ENCODE data around the gene IFI35.
A peak's percentile ranks its signal among the peaks of the same experiment; 100 is the strongest.
"Not testable (repeated sequence)": the region's sequence is repeated elsewhere in the genome, so short reads cannot be mapped to it uniquely, and the experiment has no call there.

IFI35 gene

DNA sequence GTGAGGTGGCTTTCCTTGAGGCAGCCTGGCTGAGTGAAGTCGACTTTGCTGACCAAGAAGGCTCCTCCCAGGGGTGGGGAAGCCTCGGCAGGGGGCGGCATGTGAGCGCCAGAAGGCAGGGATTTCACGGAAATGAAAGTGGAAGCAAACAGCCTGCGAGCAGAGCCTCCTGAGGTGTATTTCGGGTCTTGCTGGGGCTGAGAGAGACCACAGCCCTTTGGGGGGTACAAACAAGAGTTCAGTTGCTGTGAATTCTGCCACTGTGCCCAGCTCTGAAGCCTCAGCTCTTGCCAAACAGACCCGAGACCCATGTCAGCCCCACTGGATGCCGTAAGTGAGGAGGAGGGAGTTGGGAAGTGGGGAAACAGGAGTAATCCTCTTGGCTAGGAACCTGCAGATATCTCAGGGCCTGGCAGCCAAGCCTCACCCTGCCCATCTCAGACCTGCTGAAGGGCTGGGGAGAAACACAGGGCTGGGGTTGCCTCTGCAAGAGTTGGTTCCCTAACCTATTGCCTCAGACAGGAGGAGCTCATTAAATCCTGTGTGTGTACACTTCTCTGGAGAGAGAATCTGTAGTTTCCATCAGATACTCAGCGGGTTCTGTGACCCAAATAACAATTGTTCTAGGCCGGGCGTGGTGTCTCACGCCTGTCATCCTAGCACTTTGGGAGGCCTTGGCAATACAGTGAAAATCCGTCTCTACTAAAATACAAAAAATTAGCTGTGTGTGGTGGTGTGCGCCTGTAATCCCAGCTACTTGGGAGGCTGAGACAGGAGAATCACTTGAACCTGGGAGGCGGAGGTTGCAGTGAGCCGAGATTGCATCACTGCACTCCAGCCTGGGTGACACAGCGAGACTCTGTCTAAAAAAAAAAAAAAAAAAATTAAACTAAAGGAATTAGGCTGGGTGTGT, at the start of gene IFI35:
IFI35 (plus strand) TSS at position 146 of the 913 bp plus-strand sequence; CDS start at position 310, 164 bp downstream.
- DNase-seq (ENCODE audit: low read depth): no peak
- TF ChIP-seq CTCF (IDR thresholded peaks at IDR 0.05; ENCODE audit: control insufficient read depth, insufficient read depth, low read depth, low read length, missing control alignments): peak; percentile 24
- peak within 1 kb of the TSS; percentile 81 for H3K4me3 ChIP-seq (ENCODE audit: control insufficient read depth, low read depth, low read length)

DNA sequence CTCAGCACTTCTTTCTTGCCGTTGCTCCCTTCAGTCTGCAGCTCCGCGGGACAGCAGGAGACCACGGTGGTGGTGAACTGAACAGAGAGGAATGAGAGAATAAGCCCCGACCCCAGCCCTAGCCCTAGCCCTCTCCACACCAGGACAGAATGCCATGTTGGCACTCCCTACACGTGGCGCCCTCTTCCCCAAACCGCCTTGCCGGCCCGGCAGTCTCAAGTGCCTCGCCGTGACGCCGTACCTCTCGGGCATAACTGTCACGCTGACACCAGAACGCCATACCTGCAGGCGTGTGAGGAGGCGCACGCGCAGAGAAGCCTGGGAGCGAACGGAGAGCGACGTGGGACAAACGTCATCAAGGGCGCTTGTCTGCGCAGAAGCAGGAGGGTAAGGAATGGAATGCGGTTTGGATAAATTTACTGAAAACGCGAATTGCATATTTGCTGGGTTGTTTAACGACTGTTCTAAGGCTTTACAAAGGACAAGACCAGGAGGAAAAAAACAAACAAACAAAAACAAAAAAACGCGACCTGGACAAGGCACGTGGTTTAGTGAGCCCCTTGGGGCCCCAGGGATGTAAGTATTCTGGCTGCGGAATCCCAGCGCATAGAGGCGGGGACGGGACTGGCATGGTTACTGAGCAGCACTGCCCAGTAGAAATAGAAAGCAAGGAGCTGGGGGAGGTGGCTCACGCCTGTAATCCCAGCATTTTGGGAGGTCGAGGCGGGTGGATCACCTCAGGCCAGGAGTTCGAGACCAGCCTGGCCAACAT, 42.2 kb upstream of the IFI35 start, which contains the start of gene AARSD1:
AARSD1 (minus strand) TSS at position 294 of the 772 bp plus-strand sequence; CDS start at position 280, 14 bp downstream.
- peak; percentile 80 for DNase-seq (ENCODE audit: low read depth)
- H3K4me3 ChIP-seq (ENCODE audit: control insufficient read depth, low read depth, low read length): peak within 1 kb of the TSS; percentile 86
- no peak for TF ChIP-seq CTCF (IDR thresholded peaks at IDR 0.05; ENCODE audit: control insufficient read depth, insufficient read depth, low read depth, low read length, missing control alignments)

GRCh38 chr17:42967925-42968324, 38.7 kb upstream of the IFI35 start:
- H3K4me3 ChIP-seq (ENCODE audit: control insufficient read depth, low read depth, low read length): no peak overlapping the region
- TF ChIP-seq CTCF (IDR thresholded peaks at IDR 0.05; ENCODE audit: control insufficient read depth, insufficient read depth, low read depth, low read length, missing control alignments): no peak
- DNase-seq (ENCODE audit: low read depth): no peak

DNA sequence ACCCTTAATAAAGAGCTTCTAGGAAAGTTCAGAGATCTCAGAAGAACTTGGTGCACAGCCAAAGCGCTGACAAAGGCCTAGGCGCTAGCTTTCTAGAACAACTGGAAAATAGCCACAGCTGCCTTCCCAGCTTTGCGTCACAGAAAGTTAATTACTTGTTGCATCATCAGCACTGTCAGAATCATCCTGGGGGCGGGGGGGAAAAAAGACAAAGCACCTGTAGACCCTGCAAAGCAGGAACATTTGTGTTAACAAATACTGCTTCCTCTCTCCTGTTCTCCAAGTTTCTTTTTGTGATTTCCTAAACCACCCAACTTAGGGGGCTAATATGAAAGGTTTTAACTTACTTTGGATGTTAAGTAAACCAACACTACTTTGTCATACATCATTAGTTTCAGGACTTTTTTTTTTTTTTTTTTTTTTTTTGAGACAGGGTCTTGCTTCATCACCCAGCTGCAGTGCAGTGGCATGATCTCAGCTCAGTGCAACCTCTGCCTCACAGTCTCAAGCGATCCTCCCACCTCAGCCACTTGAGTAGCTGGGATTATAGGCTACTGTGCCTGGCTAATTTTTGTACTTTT, 37.5 kb upstream of the IFI35 start:
- no peak overlapping the region for H3K4me3 ChIP-seq (ENCODE audit: control insufficient read depth, low read depth, low read length)
- no peak for TF ChIP-seq CTCF (IDR thresholded peaks at IDR 0.05; ENCODE audit: control insufficient read depth, insufficient read depth, low read depth, low read length, missing control alignments)
- no peak for DNase-seq (ENCODE audit: low read depth)

DNA sequence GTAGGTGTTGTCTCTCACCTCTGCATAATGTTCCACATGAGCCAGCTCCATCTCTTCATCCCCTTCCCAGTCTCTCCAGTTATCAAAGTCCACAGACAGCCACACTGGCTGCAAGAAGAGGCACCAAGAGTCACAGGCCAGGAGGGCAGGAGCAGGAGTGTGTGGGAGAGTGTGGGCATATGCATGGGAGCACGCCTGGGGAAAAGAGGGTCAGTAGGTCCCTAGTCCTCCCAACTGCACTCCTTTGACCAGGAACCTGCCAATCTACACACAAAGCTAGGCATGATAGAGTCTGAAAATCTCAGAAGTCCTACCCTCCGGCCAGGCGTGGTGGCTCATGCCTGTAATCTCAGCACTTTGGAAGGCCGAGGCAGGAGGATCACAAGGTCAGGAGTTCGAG, 35.0 kb upstream of the IFI35 start:
- no peak for DNase-seq (ENCODE audit: low read depth)
- TF ChIP-seq CTCF (IDR thresholded peaks at IDR 0.05; ENCODE audit: control insufficient read depth, insufficient read depth, low read depth, low read length, missing control alignments): no peak
- no peak overlapping the region for H3K4me3 ChIP-seq (ENCODE audit: control insufficient read depth, low read depth, low read length)

DNA sequence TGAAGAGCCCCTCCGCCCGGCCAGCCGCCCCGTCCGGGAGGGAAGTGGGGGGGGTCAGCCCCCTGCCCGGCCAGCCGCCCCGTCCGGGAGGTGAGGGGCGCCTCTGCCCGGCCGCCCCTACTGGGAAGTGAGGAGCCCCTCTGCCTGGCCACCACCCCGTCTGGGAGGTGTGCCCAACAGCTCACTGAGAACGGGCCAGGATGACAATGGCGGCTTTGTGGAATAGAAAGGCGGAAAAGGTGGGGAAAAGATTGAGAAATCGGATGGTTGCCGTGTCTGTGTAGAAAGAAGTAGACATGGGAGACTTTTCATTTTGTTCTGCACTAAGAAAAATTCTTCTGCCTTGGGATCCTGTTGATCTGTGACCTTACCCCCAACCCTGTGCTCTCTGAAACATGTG, 33.3 kb upstream of the IFI35 start:
- DNase-seq (ENCODE audit: low read depth); H3K4me3 ChIP-seq (ENCODE audit: control insufficient read depth, low read depth, low read length): not testable (repeated sequence)

All from AG09309 (cell line).